Activated CD8-positive, alpha-beta memory T cell treated with anti-CD3 and anti-CD28 coated beads, Interleukin-2, amount 50 U/mL, for 4 hours (primary cell): ENCODE measurements around the gene FNIP1.
"Not testable (repeated sequence)": the region's sequence is repeated elsewhere in the genome, so short reads cannot be mapped to it uniquely, and the experiment has no call there.

Source experiments
- DNase-seq: peaks from one replicate; pipeline ENCODE4 v3.0.0-alpha.2; 2020

Gene FNIP1

GRCh38 chr5:131635684-131636572 lies 160.9 kb downstream of the FNIP1 start:
- DNase-seq, result no peak

- peak; percentile 93 for DNase-seq
These were observed 161.7 kb downstream of the FNIP1 start, which contains the start of gene RAPGEF6 for GRCh38 chr5:131634996-131635683. RAPGEF6 (minus strand) TSS chr5:131635229; CDS start chr5:131635030, 199 bp downstream.

GRCh38 chr5:131634666-131634995 lies 162.2 kb downstream of the FNIP1 start:
- DNase-seq, result peak; percentile 51

- DNase-seq, result no peak
These were observed 162.6 kb downstream of the FNIP1 start for GRCh38 chr5:131634238-131634637.

GRCh38 chr5:131633830-131634229 lies 163.0 kb downstream of the FNIP1 start:
- DNase-seq, result no peak

- no peak for DNase-seq
These were observed 165.9 kb downstream of the FNIP1 start for GRCh38 chr5:131630963-131631350.

- DNase-seq, result no peak
These were observed 166.4 kb downstream of the FNIP1 start for GRCh38 chr5:131630208-131630962.

GRCh38 chr5:131628990-131629389 lies 167.8 kb downstream of the FNIP1 start:
- DNase-seq, result no peak

GRCh38 chr5:131627207-131627865 lies 169.5 kb downstream of the FNIP1 start:
- no peak for DNase-seq

GRCh38 chr5:131622633-131623032 lies 174.2 kb downstream of the FNIP1 start:
- no peak for DNase-seq

- not testable (repeated sequence) for DNase-seq
These were observed 175.7 kb downstream of the FNIP1 start for GRCh38 chr5:131621164-131621563.

- no peak for DNase-seq
These were observed 177.7 kb downstream of the FNIP1 start for GRCh38 chr5:131619102-131619501.

GRCh38 chr5:131617140-131617822 lies 179.5 kb downstream of the FNIP1 start:
- DNase-seq, result no peak

GRCh38 chr5:131615957-131616356 lies 180.9 kb downstream of the FNIP1 start:
- no peak for DNase-seq

GRCh38 chr5:131613423-131613822 lies 183.4 kb downstream of the FNIP1 start:
- no peak for DNase-seq

- no peak for DNase-seq
These were observed 185.8 kb downstream of the FNIP1 start for GRCh38 chr5:131611064-131611381.

GRCh38 chr5:131610198-131611063 lies 186.4 kb downstream of the FNIP1 start:
- DNase-seq, result no peak

GRCh38 chr5:131609774-131610173 lies 187.0 kb downstream of the FNIP1 start:
- no peak for DNase-seq

GRCh38 chr5:131608597-131608996 lies 188.2 kb downstream of the FNIP1 start:
- DNase-seq, result no peak

GRCh38 chr5:131607903-131608540 lies 188.8 kb downstream of the FNIP1 start:
- DNase-seq, result no peak

- DNase-seq, result no peak
These were observed 189.4 kb downstream of the FNIP1 start for GRCh38 chr5:131607418-131607817.
